ENCODE data around the gene ELK4. TPM values are rescaled to one million over a fixed set of nuclear protein-coding genes. Genes with fewer than 3 reads are reported as not detected.

Gene ELK4
- total and polyA plus RNA-seq, 2 donors (not counting 3 experiments of a cell fraction or from before 2014, with no cell fraction given) = 8.7 to 107 TPM

DNA sequence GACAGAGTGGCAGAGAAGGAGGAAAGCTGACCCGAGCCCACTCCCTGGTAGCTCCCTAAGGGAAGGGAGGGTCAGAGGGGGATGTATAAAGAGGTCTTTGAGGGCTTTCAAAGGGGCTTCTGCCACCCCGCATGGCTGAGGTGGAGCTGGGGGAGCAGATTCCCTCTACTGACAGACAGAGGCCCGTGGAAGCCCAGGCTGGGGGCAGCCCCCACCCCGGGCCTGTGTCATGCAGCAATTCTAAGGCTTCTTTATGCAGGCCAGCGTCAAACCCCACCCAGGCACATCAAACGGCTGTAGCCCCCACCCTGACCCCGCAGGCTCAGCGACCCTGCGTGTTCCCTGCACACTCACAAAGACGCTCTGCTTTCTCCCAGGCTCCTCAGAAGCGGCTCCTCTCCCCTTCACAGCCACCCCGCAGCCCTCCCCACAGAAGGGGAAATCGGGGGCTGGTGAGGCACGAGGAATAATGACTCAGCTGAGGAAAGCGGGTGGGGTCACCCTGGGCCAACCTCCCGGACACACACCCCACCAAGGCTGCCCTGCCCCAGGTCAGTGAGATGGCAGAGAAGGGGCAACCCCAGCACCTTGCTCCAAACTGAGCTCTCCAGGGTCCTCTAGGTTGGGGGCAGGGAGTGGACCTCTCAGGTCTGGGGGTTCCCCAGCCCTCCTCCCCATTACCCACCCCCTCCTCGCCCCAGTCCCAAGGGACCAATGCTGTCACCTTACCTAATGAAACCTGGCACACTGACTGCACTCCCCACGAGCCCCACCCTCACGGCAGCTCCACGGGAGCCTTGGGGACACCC lies 37.7 kb upstream of the ELK4 start:
- no peak overlapping the region for H3K4me2 ChIP-seq (ENCODE audit: insufficient read depth, low read length)
- FAIRE-seq (peak; percentile 26), DNase-seq (ENCODE audit: low read depth, low spot score) (peak; percentile 31)
- dilution Hi-C loops (cut with MboI; ENCODE audit: extremely low pct_ligation_motif_present, low sequenced_read_pairs) = no loop called here
- no peak overlapping the region for H3K4me3 ChIP-seq (replicated peaks in 1 of 3; ENCODE audit: insufficient read depth in 1 of 3, low read depth in 1 of 3, low read length in 3 of 3)
- no peak overlapping the region for H3K9ac ChIP-seq (replicated peaks; ENCODE audit: extremely low read depth, insufficient read depth, low read length)
- POLR2A ChIA-PET = no interaction called here
- no peaks in the 10 kb centered on the region for H3K36me3 ChIP-seq (ENCODE audit: control insufficient read depth in 2 of 2, extremely low read depth in 1 of 2, insufficient read depth in 2 of 2, low read length in 2 of 2)
- no peak overlapping the region for H3K27ac ChIP-seq (ENCODE audit: insufficient read depth, low read depth, low read length)
- peaks cover 29% of the 10 kb centered on the region for H3K4me1 ChIP-seq (ENCODE audit: control insufficient read depth, extremely low read depth, insufficient read depth, low read length)
- H4K20me1 ChIP-seq (replicated peaks; ENCODE audit: control insufficient read depth, extremely low read depth, insufficient read depth, low read length) = no peaks in the 10 kb centered on the region
- CTCF ChIA-PET = interaction anchor here (1.0 to 17.5 kb wide), 7 partner anchors 8 to 308 kb away, joined by 3 to 908 read pairs (median 4); no protein-coding TSS in a partner anchor
- peaks cover 6% of the 10 kb centered on the region for H3K79me2 ChIP-seq (ENCODE audit: control insufficient read depth, insufficient read depth, low read length)
- no peaks in the 10 kb centered on the region for H3K9me1 ChIP-seq (replicated peaks; ENCODE audit: control insufficient read depth, extremely low read depth, insufficient read depth, low read length)
- H3K27me3 ChIP-seq (ENCODE audit: control insufficient read depth in 2 of 2, insufficient read depth in 2 of 2, low read length in 2 of 2) = no peaks in the 10 kb centered on the region
- TF ChIP-seq FOS (IDR thresholded peaks at IDR 0.05; ENCODE audit: borderline replicate concordance, insufficient read depth, low read length) = peak; percentile 35
- TF ChIP-seq POLR2A (IDR thresholded peaks at IDR 0.05; ENCODE audit: low read depth, low read length) = no peak
- intact Hi-C loops (cut with micrococcal nuclease) = no loop called here
- no peak overlapping the region for H2AFZ ChIP-seq (ENCODE audit: low read depth, low read length)
- no TSS peak for BruUV-seq (replicated peaks)
- no peaks in the 10 kb centered on the region for H3K9me3 ChIP-seq (replicated peaks; ENCODE audit: control insufficient read depth, insufficient read depth, low read length)

DNA sequence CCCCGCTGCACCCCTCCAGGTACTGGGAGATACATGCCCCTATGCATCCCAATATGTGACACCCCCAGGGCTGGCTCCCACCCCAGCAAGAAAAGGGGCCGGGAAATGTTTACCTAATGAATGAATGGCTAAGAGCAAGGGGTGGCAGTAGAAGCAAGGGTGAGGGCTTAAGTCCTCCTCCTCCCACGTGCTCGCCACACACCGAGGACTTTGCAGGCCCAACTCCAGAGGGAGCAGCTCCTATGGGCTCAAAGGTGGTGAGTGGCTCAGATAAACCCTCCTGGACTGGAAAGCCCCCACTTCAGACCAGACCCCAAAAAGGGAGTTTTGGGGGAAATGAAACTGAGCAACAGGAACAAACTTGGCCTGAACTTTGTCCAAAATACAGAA lies 37.1 kb upstream of the ELK4 start:
- H3K79me2 ChIP-seq (ENCODE audit: control insufficient read depth, insufficient read depth, low read length) = peaks cover 6% of the 10 kb centered on the region
- no peak overlapping the region for H3K9ac ChIP-seq (replicated peaks; ENCODE audit: extremely low read depth, insufficient read depth, low read length)
- dilution Hi-C loops (cut with MboI; ENCODE audit: extremely low pct_ligation_motif_present, low sequenced_read_pairs) = no loop called here
- no peaks in the 10 kb centered on the region for H3K9me1 ChIP-seq (replicated peaks; ENCODE audit: control insufficient read depth, extremely low read depth, insufficient read depth, low read length)
- H3K4me3 ChIP-seq (replicated peaks in 1 of 3; ENCODE audit: insufficient read depth in 1 of 3, low read depth in 1 of 3, low read length in 3 of 3) = no peak overlapping the region
- CTCF ChIA-PET = interaction anchor here (1.0 to 17.5 kb wide), 7 partner anchors 8 to 308 kb away, joined by 3 to 908 read pairs (median 4); no protein-coding TSS in a partner anchor
- FAIRE-seq (no peak), DNase-seq (ENCODE audit: low read depth, low spot score) (no peak)
- H3K9me3 ChIP-seq (replicated peaks; ENCODE audit: control insufficient read depth, insufficient read depth, low read length) = no peaks in the 10 kb centered on the region
- no TSS peak for BruUV-seq (replicated peaks)
- TF ChIP-seq GATA2 (IDR thresholded peaks at IDR 0.05; ENCODE audit: insufficient read depth, insufficient read length, low read depth, low read length) = no peak
- TF ChIP-seq POLR2A (IDR thresholded peaks at IDR 0.05; ENCODE audit: low read depth, low read length) = no peak
- TF ChIP-seq JUN (IDR thresholded peaks at IDR 0.05; ENCODE audit: borderline replicate concordance, insufficient read depth, insufficient read length, low read depth) = no peak
- no peak for TF ChIP-seq POLR2AphosphoS5 (IDR thresholded peaks at IDR 0.05; ENCODE audit: insufficient read depth, low read depth, low read length)
- TF ChIP-seq EZH2 (IDR thresholded peaks at IDR 0.05; ENCODE audit: borderline replicate concordance, low read depth, low read length, severe bottlenecking) = no peak
- TF ChIP-seq FOS (IDR thresholded peaks at IDR 0.05; ENCODE audit: borderline replicate concordance, insufficient read depth, low read length) = no peak
- TF ChIP-seq MYC (IDR thresholded peaks at IDR 0.05; ENCODE audit: low read depth, low read length) = no peak
- no peaks in the 10 kb centered on the region for H3K27me3 ChIP-seq (ENCODE audit: control insufficient read depth in 2 of 2, insufficient read depth in 2 of 2, low read length in 2 of 2)
- no peaks in the 10 kb centered on the region for H3K36me3 ChIP-seq (ENCODE audit: control insufficient read depth in 2 of 2, extremely low read depth in 1 of 2, insufficient read depth in 2 of 2, low read length in 2 of 2)
- intact Hi-C loops (cut with micrococcal nuclease) = no loop called here
- H3K27ac ChIP-seq (ENCODE audit: insufficient read depth, low read depth, low read length) = no peak overlapping the region
- H3K4me2 ChIP-seq (ENCODE audit: insufficient read depth, low read length) = no peak overlapping the region
- peaks cover 35% of the 10 kb centered on the region for H3K4me1 ChIP-seq (ENCODE audit: control insufficient read depth, extremely low read depth, insufficient read depth, low read length)
- no peak overlapping the region for H2AFZ ChIP-seq (ENCODE audit: low read depth, low read length)
- POLR2A ChIA-PET = no interaction called here
- H4K20me1 ChIP-seq (replicated peaks; ENCODE audit: control insufficient read depth, extremely low read depth, insufficient read depth, low read length) = no peaks in the 10 kb centered on the region
